Upper lobe of left lung (tissue), 6 donors: ENCODE data around the gene DNAH9. TPM values are rescaled to one million over a fixed set of nuclear protein-coding genes. Genes with fewer than 3 reads are reported as not detected.

Experiments used
- ATAC-seq, 2 donors: fragments of 200-7000 bp; cut with Tn5 transposase; one replicate each; pipeline ENCODE4 v1.9.1; 2022; ENCODE audit warnings: mild to moderate bottlenecking in 2 of 2, moderate library complexity in 2 of 2; ENCODE audit not compliant: low FRiP score in 2 of 2
- DNase-seq, 2 donors: peaks; one replicate each; pipeline ENCODE4 v3.0.0-alpha.2; 2019 to 2020
- H3K27ac ChIP-seq, 4 donors: fragments of 200-600 bp; sonication (generic); one replicate each; pipeline ENCODE4 v1.5.1; 2016 to 2019
- H3K27me3 ChIP-seq, 4 donors: fragments of 200-600 bp; sonication (generic); one replicate each; pipeline ENCODE4 v1.5.1; 2017 to 2019
- H3K36me3 ChIP-seq, 4 donors: fragments of 200-600 bp; sonication (generic); one replicate each; pipeline ENCODE4 v1.5.1; 2016 to 2019
- H3K4me1 ChIP-seq, 4 donors: fragments of 200-600 bp; sonication (generic); one replicate each; pipeline ENCODE4 v1.5.1; 2018 to 2019
- H3K4me3 ChIP-seq, 4 donors: fragments of 200-600 bp; sonication (generic); one replicate each; pipeline ENCODE4 v1.5.1; 2017 to 2019; ENCODE audit warnings: mild to moderate bottlenecking in 2 of 4, moderate library complexity in 1 of 4
- H3K9me3 ChIP-seq, 4 donors: fragments of 200-600 bp; sonication (generic); one replicate each; pipeline ENCODE4 v1.5.1; 2018 to 2019
- CTCF ChIP-seq, 6 experiments: fragments of 450-650 bp in 4 of 6; fragments of 200-600 bp in 2 of 6; sonication (generic) in 2 of 6; IDR thresholded peaks; one replicate each; pipeline ENCODE4 v1.5.1; 2016 to 2019; ENCODE audit warnings: antibody characterized with exemption in 6 of 6
- EP300 ChIP-seq, 4 donors: sonication (generic); formaldehyde crosslinking; IDR thresholded peaks; one replicate each; pipeline ENCODE4 v1.5.1; 2017; ENCODE audit warnings: antibody characterized with exemption in 4 of 4, control low read depth in 2 of 4
- POLR2A ChIP-seq, 4 donors: fragments of 450-650 bp; IDR thresholded peaks; one replicate each; pipeline ENCODE4 v1.5.1; 2016 to 2017; ENCODE audit warnings: antibody characterized with exemption in 4 of 4, mild to moderate bottlenecking in 2 of 4
- POLR2AphosphoS5 ChIP-seq, 2 donors: sonication (generic); formaldehyde crosslinking; IDR thresholded peaks; one replicate each; pipeline ENCODE4 v1.5.1; 2017; ENCODE audit warnings: antibody characterized with exemption in 2 of 2
- WGBS, 2 donors: methylation state at CpG; one replicate each; pipeline ENCODE4 v1.1.5; 2017 to 2018; 5-methylcytosine and 5-hydroxymethylcytosine counted together
- total RNA-seq, 6 donors: library from RNA; depleted of rRNA in 4 of 6; stranded (reverse); fragments of >200 nt in 4 of 6; gene quantifications; one replicate each; pipeline versions ENCODE4 v1.1.0 to v1.2.1, GENCODE V29; 2016 to 2021
- donor health status: DM: no; HTN: no; CAD: no; lungs with moderate emphysema.
- donor health status: DM: no; HTN: yes; CAD: no; lungs with severe emphysema.

Gene DNAH9
- total RNA-seq, 6 donors from 2014 or later, result 0.92 to 42.6 (median 14.8) TPM

- ATAC-seq (peak in 1 of 2 donors; percentile 29), DNase-seq (no peak)
- H3K4me3 ChIP-seq, result no peak overlapping the region
- no peaks in the 10 kb centered on the region for H3K27me3 ChIP-seq
- H3K9me3 ChIP-seq, result no peaks in the 10 kb centered on the region
- no peaks in the 10 kb centered on the region for H3K36me3 ChIP-seq
- no peak overlapping the region for H3K27ac ChIP-seq
- H3K4me1 ChIP-seq, result no peaks in the 10 kb centered on the region
- 64 to 69% methylated on average over 4 of the region's 4 CpGs for WGBS, 2 donors
- no peak for TF ChIP-seq EP300 (IDR thresholded peaks at IDR 0.05)
- TF ChIP-seq POLR2A (IDR thresholded peaks at IDR 0.05), result no peak
- no peak for TF ChIP-seq CTCF (IDR thresholded peaks at IDR 0.05)
- no peak for TF ChIP-seq POLR2AphosphoS5 (IDR thresholded peaks at IDR 0.05)
Measured at GRCh38 chr17:11899537-11899942, 301.3 kb downstream of the DNAH9 start.

- Histone ChIP-seq H3K4me3 (no peak overlapping the region), H3K27ac (no peak overlapping the region), H3K9me3 (no peaks in the 10 kb centered on the region), H3K27me3 (no peaks in the 10 kb centered on the region), H3K4me1 (no peaks in the 10 kb centered on the region), H3K36me3 (no peaks in the 10 kb centered on the region)
- DNase-seq (no peak), ATAC-seq (peak in 1 of 2 donors; percentile 39)
- WGBS, 2 donors, result 29 to 40% methylated on average over 6 of the region's 6 CpGs
- TF ChIP-seq EP300 (IDR thresholded peaks at IDR 0.05) (no peak), POLR2AphosphoS5 (IDR thresholded peaks at IDR 0.05) (no peak), CTCF (IDR thresholded peaks at IDR 0.05) (no peak), POLR2A (IDR thresholded peaks at IDR 0.05) (no peak)
Measured at GRCh38 chr17:11900041-11900476, 301.8 kb downstream of the DNAH9 start.

GRCh38 chr17:11900655-11901054, 302.4 kb downstream of the DNAH9 start:
- DNase-seq (no peak), ATAC-seq (no peak)
- Histone ChIP-seq H3K36me3 (no peaks in the 10 kb centered on the region), H3K27me3 (no peaks in the 10 kb centered on the region), H3K4me3 (no peak overlapping the region), H3K9me3 (no peaks in the 10 kb centered on the region), H3K27ac (no peak overlapping the region), H3K4me1 (no peaks in the 10 kb centered on the region)
- no peak for TF ChIP-seq EP300 (IDR thresholded peaks at IDR 0.05)
- TF ChIP-seq POLR2A (IDR thresholded peaks at IDR 0.05), result no peak
- no peak for TF ChIP-seq POLR2AphosphoS5 (IDR thresholded peaks at IDR 0.05)
- TF ChIP-seq CTCF (IDR thresholded peaks at IDR 0.05), result no peak
- WGBS, 2 donors, result 84 to 86% methylated on average over 3 of the region's 3 CpGs

- H3K27me3 ChIP-seq, result no peaks in the 10 kb centered on the region
- no peaks in the 10 kb centered on the region for H3K9me3 ChIP-seq
- H3K36me3 ChIP-seq, result no peaks in the 10 kb centered on the region
- H3K4me1 ChIP-seq, result no peaks in the 10 kb centered on the region
- no peak overlapping the region for H3K27ac ChIP-seq
- H3K4me3 ChIP-seq, result no peak overlapping the region
- WGBS, 2 donors, result 75 to 86% methylated on average over 2 of the region's 2 CpGs
- ATAC-seq, result no peak
- DNase-seq, result no peak
- no peak for TF ChIP-seq POLR2AphosphoS5 (IDR thresholded peaks at IDR 0.05)
- TF ChIP-seq CTCF (IDR thresholded peaks at IDR 0.05), result no peak
- no peak for TF ChIP-seq POLR2A (IDR thresholded peaks at IDR 0.05)
- no peak for TF ChIP-seq EP300 (IDR thresholded peaks at IDR 0.05)
Measured at GRCh38 chr17:11901931-11902330, 303.7 kb downstream of the DNAH9 start.

- WGBS, 2 donors, result 54 to 57% methylated on average over 7 of the region's 7 CpGs
- ATAC-seq, result no peak
- Histone ChIP-seq H3K27me3 (no peaks in the 10 kb centered on the region), H3K36me3 (no peaks in the 10 kb centered on the region), H3K4me3 (no peak overlapping the region), H3K27ac (no peak overlapping the region), H3K4me1 (no peaks in the 10 kb centered on the region), H3K9me3 (peaks cover 0 to 19% (median 5%) of the 10 kb centered on the region in 4 donors)
- DNase-seq, result no peak
- no peak for TF ChIP-seq POLR2A (IDR thresholded peaks at IDR 0.05)
- no peak for TF ChIP-seq CTCF (IDR thresholded peaks at IDR 0.05)
- TF ChIP-seq EP300 (IDR thresholded peaks at IDR 0.05), result no peak
- no peak for TF ChIP-seq POLR2AphosphoS5 (IDR thresholded peaks at IDR 0.05)
Measured at GRCh38 chr17:11908711-11909146, 310.5 kb downstream of the DNAH9 start.
